Epidermal melanocyte (primary cell): ENCODE data around the gene USP5.

ENCODE experiments used
- DNase-seq: peaks from one replicate; pipeline ENCODE4 v3.0.0; 2011; ENCODE audit warnings: low spot score; ENCODE audit not compliant: insufficient read length

USP5 gene

GRCh38 chr12:6914246-6914946 is 62.4 kb downstream of the USP5 start, which contains the start of gene ENO2:
Gene ENO2, plus strand, starts transcription at chr12:6914580. Its CDS starts 1,253 bp downstream, at chr12:6915833.
- DNase-seq, result peak; percentile 69

GRCh38 chr12:6914947-6915788 is 63.2 kb downstream of the USP5 start:
- DNase-seq, result no peak

- no peak for DNase-seq
Measured at GRCh38 chr12:6915789-6916285, 63.9 kb downstream of the USP5 start.
